HCEC 1CT (cell line): ENCODE measurements around the gene LUZP2.
A peak's percentile ranks its signal among the peaks of the same experiment; 100 is the strongest.

Source experiments
- DNase-seq: peaks from one replicate; pipeline ENCODE4 v3.0.0-alpha.2; 2017

Gene LUZP2

DNA sequence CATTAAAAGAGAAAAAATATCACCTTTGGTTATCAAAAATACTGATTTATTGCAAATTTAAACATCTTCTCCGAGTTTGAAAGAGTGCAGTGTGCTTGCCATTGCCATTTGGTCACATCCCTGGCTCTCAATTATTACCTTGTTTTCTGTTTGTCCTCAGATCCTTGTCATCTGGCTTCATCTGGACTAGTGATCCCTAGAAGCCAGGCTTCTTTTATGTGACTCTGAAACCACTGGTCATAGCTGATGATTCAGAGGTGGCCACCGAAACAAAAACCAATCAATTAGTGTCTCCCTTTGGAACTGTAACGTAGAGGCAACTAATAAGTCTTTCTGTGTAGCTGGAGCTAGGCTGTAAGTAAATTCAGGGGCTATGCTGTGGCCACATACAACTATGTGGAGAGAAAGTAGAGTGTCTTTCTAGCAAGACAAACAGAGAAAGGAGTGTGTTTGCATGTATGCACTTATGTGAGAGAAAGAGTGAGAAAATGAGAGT, 237.9 kb downstream of the LUZP2 start:
- DNase-seq = no peak

DNA sequence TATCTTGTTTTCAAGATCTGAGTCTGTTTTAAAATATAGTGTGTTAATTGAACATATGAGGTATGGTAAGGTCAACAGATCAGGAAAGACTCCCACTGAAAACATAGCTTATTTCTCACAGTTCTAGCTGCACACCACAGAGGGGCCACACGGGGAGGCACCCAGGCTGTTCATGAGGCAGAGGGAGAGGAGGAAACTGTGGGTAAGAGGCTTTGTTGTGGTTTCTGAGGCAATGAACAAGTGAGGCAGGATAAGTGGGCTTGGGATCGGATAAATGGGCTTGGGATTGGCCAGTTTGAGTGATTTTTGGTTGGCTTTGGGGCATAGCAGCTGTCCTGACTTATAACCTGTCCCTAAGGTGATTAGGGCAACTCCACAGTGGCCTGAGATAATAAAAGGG, 242.1 kb downstream of the LUZP2 start:
- DNase-seq = no peak

DNA sequence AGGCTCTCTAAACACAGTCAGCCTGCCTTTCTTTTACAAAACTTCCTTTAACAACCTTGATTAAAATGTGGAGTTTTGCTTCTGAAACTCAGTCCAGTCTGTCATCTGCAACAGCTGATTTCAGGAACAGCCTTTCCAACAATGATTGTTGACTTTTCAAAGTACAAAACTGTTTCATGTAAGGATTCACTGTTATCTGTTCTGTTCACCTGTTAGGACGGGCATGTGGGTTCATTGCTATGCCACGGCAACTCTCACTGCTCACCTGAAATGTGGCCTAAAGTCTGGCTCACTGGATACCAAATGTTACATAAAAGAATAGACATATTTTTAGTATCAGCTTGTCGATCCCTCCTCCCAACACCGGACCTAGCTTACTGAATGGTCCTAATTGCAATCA, 242.8 kb downstream of the LUZP2 start:
- no peak for DNase-seq

DNA sequence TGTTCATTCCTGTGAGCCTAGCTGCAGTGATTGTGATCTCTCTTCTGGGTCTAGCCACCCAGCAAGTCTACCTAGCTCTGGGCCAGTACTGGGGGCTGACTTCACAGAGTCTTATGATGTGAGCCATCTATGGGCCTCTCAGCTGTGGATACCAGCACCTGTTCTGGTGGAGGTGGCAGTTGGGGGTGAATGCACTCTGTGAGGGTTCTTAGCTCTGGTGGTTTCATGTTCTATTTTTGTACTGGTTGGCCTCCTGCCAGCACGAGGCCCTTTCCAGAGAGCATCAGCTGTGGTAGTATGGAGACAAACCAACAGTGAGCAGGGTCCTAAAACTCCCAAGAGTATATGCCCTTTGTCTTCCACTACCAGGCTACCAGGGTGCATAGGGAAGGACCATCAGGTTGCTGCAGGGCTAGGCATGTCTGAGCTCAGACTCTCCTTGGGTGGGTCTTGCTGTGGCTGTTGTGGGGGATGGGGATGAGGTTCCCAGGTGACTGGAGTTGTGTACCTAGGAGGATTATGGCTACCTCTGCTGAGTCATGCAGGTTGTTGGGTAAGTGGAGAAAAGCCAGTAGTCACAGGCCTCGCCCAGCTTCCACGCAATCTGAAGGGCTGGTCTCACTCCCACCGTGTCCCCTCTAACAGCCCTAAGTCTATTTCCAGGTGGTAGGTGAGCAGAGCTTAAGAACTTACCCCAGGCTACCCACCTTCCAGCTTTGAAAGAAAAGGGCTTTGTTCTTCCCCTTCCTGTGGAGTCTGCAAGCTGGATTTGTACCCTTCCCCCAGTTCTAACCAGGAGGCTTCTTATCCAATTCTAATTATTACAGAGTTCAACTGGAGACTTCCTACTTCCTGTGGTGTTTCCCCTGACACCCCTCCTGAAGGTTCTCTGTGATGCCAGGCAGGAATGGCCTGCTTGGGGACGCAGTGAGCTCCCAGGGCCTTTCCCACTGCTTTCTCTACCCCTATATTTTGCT, 250.7 kb downstream of the LUZP2 start:
- DNase-seq = no peak

DNA sequence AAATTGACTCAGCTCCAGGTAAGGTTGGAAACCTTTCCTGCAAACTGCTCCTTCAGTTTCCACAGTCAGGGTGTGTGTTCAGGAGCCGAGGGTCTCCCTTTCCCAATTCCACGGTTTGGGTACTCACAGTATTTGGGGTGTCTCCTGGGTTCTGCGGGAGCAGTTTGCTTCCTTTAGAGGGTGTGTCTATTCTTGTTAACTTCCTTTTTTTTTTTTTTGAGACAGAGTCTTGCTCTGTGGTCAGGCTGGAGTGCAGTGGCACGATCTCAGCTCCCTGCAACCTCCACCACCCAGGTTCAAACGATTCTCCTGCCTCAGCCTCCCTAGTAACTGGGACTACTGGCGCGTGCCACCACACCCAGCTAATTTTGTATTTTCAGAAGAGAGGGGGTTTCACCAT, 251.4 kb downstream of the LUZP2 start:
- DNase-seq = no peak

DNA sequence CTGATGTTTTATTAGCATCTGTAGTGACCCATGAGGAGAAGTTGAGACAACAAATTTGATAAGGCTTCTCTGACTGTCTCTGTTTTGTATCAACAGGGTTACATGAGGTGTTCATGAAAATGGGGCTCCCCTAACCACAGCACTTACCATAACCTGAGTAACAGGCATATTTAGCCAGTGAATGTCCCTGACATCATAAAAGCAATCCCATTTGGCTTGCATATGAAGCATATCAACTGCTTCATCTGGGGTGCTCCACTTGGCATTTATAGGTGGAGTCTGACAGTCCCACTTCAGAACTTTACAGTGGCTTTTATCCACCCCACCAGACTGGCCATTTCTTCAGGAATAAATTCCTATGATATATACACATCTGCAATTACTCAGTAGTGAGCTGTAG, 257.6 kb downstream of the LUZP2 start:
- peak; percentile 68 for DNase-seq

DNA sequence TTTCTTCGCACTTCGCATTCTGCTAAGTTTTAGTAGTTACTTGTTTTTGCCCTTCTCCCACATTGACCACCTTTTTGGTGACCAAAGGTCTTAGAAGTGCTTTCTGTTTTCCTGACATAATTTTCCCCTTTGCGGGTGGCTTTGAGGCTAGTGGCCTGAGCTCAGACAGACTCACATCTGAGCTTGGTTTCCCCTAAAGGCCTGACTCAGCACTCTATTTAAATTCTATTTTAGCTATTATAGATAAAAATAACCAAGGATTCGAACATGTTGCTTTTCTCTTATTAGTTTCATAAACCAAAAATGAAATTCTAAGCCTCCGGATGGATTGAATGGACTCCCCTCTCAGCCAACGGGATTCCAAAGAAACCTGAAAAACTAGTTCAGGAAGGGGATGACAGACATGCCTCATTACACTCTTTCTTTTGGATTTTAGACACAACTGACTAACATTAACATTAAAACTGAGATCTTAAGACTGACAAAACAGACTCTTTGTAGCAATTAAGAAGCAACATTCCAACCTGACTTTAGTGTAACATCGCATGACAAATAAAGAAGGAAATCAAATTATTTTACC, 258.5 kb downstream of the LUZP2 start:
- DNase-seq = no peak

DNA sequence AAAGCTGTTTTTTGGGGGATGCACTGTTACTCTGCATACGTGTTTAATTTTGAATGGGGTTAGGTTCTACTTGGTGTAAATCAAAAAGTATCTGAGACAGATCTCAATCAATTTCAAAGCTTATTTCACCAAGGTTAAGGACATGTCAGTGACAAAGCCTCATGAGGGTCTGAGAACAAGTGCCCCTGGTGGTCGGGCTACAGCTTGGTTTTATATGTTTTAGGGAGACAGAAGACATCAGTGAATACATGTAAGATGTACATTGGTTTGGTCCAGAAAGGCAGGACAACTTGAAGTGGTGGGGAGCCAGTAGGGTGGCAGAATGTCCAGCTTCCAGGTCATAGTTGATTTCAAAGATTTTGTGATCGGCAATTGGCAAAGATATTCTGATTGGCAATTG, 262.9 kb downstream of the LUZP2 start:
- DNase-seq = no peak

DNA sequence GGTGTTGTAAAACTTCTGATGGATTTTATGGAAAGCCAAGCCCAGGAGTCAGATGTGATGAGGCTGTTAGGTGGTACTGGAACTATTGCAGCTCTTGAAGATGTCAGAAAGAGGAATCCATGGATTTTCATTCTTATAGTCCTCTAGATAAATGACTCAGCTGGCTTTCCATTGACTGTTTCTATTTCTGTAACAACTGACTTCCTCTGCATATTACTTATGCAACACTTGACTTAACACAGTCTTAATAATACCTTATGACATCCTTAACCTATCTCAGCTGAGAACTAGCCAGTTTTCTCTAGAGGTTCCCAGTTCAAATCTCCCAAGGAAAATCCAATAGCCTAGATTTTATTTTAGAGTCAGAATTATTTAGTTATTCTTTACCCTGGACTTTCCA, 263.8 kb downstream of the LUZP2 start:
- peak; percentile 27 for DNase-seq

DNA sequence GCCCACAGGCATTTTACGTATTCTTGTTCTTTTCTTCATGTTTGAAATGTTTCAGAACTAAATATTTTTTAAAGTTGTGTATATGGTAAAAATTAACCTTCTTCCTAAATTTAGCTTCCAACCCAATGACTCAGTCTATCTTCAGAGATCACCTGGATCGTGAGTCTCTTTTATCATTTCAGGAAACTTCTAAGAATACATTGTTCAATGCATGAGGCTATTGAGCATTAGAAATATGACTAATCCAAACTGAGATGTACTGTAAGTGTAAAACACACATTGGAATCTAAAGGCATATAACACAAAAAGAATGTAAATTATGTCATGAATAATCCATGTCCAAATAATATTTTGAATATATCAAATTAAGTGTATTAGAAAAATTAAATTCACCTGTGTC, 265.2 kb downstream of the LUZP2 start:
- DNase-seq = no peak

DNA sequence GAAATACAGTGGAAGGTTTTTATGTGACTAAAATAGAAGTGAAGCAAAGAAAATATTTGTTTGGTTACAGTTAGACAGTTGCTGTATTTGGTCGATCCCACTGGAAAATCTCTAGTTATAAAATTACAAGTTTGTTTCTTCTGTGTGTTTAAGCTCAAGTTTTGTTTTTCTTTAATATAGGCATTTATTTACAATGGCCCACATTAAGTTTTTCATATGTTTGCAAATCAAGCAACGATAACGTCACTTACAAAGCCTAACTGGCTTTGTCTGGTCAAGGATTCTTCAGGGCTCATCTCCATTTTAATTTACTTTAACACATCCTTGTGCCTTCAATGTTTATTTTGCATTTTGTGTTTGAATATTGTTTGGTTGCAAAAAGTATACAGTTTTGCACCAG, 270.6 kb downstream of the LUZP2 start:
- no peak for DNase-seq

DNA sequence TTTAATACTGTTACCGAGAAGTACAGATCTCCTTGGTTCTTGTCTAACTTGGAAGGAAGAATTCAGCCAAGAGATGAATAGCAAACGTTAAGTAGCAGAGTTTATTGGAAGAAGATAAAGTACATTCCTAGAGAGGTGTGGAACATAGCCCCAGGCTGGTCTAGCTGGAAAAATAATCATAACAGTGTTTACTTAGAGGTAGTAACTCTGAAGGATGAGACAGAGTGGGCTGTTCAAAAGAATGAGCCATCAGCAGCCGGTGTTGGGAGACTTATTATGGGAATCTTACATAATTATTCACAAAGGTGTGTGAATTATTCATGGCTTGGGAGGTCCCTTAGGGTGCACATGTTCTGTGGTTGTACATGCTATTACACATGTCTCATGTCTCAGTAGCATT, 276.5 kb downstream of the LUZP2 start:
- DNase-seq = no peak

DNA sequence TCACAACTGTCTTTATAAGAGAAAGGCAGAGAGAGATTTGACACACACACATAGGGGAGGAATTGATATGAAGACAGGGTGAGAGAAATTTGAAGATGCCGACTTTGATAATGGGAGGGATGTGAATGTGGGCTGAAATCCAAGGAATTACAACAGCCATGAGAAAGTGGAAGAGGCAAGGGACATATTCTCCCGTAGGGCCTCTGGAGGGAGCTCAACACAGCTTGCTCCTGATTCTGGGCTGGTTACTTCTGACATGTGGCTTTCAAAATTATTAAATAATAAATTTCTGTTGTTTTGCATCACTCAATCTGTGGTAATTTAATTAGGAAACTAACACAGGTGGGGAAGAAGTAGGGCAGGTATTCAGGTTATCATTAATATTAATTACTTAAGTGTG, 282.9 kb downstream of the LUZP2 start:
- peak; percentile 37 for DNase-seq

DNA sequence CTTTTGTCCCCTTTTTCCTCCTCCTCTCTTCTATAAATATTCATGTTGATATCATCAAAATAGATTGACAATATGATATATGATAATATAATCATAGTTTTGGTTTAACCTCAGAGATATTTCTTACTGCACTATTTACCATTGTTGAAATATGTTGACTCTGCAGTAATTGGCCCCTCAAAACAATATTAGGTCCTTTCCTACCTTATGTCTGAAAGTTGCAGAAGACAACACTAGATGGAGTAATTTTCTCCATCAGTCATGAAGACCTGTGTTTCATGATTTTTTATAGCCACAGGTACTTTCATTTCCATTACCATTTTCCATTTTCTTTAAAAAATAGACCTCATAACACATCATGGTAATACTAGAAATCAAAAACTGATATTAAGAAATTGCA, 284.4 kb downstream of the LUZP2 start:
- no peak for DNase-seq

DNA sequence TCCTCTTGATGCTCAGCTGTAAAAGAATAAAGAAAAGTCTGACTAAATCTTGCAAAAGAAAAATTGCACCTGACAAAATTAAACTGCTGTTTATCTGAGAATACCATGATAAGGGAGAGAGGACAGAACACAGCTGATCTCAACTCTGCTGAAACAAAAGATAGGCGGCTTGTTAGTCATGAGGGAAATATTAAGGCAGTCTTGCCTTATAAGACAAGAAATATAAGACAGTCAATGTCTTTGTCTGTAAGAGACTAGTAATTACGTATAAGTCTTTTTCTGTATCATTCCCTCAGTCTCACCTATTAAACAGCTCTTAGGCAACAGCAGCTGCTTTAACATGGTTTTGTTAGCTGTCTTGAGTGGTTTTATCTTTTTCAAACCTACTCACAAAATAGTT, 296.6 kb downstream of the LUZP2 start:
- DNase-seq = peak; percentile 17

DNA sequence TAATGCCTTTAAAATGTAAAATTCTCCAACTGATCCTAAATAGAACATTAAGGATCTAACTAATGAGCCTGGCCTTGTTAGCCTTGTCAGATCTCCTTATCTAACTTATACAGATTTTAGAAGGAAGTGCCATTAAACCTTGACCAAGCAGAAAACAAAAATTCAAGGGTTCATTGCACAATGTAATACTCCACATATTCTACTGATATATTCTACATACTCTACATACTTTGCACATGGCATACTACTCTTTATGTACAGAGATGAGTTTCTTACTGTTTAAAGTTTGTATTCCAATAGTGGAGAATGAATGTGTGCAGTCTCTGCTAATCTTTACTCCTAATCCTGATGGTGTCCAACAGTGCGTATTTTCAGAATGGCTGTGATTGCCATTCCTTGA, 297.2 kb downstream of the LUZP2 start:
- no peak for DNase-seq

DNA sequence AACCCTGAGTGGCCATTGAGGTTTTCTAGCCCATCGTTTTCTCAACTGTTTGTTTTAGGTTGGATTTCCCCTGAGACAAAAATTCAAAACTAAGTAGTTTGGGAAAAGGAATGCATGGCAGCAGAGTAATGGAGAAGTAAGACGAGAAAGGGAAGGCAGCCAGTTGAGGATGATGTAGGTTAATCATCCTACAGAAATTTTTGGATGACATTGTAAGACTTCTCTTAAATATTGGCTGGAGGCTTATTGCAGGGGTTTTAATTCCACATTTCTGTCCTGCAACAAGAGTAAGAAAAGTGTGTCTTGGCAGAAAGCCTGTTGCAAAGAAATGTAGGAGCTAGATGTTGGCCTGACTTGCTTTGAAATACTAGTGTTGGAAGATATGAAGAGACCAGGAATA, 308.8 kb downstream of the LUZP2 start:
- DNase-seq = no peak

DNA sequence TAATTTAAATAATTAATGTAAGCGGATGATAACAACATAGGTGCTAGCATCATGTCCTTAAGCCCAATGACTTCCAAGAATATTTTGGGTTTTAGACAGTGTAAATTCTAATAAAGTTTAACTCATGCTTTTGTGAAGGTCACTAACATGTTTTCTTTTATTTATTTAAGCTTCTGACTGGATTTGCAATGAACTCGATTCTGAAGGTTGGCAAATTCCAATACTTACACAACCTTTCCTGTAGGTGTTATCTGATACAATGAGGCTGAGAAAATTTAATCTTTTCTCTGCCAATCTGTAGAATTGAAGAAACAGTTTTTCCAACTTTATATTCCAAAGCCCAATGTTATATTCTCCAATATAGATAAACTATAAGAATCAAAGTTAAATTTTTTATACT, 311.3 kb downstream of the LUZP2 start:
- DNase-seq = no peak

DNA sequence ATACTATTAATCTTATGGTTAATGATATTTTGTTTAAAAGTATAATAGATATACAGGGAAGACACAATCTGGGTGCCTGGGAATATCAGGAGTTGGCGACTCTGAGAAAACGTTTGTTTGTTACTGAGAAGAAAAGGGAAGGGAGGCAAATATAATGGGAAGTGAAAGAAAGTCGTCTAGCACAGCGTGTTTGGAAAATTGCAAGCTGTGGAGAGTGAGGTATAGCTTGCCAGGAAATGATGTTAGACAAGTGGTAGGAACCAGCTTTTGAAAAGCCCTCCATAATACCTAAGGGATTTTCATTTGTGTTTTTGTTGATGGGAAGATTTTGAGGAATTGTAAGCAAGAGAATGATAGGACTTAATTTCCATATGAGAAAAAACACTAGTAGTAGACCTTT, 322.2 kb downstream of the LUZP2 start:
- DNase-seq = no peak

DNA sequence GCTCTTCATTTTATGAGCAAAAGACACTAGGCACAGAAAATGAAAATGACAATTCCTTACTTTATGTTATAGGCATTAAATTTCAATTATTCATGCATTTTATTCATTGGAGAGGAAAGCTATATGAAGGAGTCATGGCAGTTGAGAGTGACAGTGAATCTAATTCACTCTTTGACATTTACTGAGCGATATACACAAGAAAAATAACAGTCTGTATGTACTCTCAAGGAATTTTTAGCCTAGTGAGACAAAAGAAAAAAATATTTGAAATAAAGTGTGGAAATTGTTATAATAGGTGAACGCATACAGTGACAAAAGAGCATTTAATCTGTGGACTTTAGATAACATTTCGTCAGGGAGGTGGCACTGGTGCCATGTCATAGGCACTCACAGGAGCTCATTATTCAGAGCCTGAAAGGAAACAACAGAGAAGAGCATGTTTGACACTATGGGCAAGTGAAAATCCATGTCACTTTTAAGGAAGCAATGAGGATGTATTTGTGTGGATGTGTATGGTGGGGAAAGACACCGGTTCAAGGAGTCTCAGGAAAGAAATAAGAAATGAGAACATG, 323.1 kb downstream of the LUZP2 start:
- no peak for DNase-seq

DNA sequence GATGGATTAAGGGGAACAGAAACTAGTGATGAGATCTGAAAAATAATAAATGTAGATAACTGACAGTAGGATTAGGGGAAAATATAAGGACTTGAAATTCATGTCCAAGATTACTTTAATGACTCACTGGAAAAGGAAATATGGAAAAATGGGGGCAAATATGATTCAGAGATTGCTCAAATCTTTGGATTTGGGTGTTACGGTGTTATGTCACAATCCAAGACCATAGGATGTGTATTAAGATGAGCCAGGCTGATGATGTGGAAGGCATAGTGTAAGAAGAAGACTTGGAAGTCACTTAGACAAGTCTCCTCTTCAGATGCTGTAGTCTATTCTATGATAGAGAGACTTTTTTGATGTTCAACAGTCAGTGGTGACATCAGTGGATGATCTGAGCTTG, 323.7 kb downstream of the LUZP2 start:
- peak; percentile 62 for DNase-seq

DNA sequence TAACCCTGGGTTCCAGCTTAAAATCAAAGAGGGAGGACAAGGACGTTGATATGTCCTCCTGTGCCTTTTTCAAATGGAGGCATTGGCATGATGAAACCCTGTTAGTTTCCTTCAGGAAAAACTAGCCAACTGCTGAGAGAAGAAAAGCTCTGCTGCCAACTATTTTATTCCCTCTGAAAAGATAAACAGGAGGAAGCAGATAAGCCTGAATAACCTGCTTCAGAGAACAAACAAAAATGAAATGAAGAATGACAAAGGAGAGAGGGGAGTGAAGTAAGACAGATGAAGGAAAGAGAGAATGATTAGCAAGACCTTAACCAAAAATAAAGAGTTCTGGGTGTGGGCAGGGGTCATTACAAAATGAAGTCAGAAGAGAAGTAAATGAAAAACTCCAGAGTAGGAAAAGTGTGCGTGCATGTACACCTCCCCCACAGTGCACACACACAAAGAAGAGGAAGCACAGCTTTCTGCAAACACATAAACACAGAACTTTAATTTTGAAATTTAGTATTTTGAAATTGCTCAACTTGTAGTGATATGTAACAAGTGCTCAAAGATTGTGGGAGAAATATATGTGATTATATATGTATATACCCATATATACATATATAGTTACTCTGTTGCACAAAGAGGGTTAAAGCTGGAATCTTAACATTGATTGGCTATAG, 332.2 kb downstream of the LUZP2 start:
- DNase-seq = no peak

DNA sequence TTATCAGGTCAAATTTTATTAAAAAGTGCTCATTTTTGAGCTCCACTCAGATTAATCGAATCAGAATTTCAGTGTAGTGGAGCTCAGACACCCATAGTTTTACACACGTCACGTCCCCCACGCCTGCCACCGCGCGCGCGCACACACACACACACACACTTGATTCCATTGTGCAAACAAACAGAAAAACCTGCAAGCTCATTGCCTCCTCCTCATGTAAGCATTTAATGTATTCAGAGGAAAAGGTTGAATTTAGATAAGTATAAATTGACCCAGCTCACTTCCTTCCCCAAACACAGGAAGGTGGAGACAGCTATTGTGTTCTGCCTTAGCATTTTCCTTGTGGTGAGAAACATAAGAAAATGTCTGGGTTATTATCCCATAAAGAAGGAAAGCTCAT, 336.7 kb downstream of the LUZP2 start:
- DNase-seq = no peak

DNA sequence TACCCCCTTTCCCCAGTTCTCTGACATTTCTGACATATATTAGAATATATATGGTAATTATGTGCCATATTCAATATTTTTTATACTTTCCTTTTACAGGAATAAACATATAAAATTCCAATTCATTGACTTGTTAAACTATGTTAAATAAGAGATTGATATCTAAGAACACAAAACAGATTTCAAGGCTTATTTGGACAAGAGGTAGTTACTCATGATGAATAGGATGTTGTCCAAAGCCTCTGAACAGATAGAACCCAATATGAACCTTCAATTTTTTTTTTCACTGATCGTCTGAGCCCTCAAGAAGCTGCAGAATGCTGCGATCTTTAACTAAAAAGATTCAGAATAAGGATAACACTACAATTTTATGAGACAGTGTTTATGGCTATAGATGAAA, 340.3 kb downstream of the LUZP2 start:
- DNase-seq = no peak
